Activated T-cell treated with anti-CD3 and anti-CD28 coated beads, Interleukin-2, amount 50 U/mL, for 1 hour (primary cell): ENCODE measurements around the gene SFXN3.

Experiments
- DNase-seq: peaks from one replicate; pipeline ENCODE4 v3.0.0-alpha.2; 2020

The SFXN3 gene

GRCh38 chr10:101038484-101038883 is 7.5 kb downstream of the SFXN3 start:
- no peak for DNase-seq

DNA sequence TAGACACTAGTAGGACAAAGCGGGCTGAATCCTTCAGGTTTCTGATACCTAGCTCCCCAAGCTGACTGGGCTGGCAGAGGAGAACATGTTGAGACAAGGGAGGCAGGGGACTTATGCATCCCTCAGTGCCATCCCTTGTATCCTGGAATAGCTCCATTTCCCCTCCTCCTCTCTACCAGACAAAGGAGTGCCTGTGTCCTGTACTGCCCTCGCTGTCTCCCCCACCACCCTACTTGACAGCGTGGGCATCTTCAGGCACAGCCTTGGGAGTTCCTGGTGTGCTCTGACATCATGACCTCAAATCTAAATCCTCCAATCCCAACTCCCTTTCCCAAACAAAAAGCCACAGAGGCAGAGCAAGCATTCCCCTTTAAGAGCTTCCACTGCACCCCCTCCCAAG is 9.0 kb downstream of the SFXN3 start:
- no peak for DNase-seq

DNA sequence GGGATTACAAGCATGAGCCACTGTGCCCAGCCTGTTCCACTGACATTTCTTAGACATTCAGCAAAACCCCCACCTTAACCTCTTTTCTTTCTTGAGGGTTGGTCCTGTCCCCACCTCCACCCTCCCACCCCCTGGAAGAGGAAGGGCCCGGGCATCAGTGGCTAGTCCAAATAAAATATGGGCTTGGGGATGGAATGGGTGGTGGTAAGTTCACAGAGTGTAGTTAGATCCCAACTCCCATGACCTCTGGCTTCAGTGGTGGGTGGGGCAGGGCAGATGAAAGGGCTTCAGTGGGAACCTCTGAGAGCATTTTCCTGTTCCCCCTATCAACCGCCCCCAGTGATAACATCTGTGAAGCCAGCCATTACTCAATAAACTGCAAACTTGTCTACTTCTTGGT is 9.8 kb downstream of the SFXN3 start:
- DNase-seq = no peak

GRCh38 chr10:101041252-101041761 is 10.3 kb downstream of the SFXN3 start:
- peak; percentile 75 for DNase-seq

DNA sequence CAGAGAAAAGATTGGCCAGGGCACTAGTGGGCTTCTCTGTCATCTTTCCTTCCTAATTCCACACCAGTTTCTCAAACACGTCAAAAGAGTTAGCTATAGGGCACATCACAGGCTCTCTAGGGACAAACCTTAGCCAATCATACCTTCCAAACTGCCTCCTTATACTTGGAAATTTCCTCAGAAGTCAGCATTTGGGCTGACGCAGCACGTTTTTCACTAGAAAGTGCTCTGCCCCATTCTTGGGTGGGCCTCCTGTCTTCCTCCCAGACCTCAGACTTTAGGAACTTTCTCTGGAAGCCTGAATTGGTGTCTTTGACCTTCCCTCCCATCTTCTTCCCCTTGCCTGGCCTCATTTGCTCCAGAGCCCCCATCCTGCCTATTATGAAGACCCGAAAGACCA is 11.1 kb downstream of the SFXN3 start:
- DNase-seq = no peak

- peak; percentile 80 for DNase-seq
Observed at GRCh38 chr10:101042667-101043362, 11.8 kb downstream of the SFXN3 start.

GRCh38 chr10:101043363-101043707 is 12.3 kb downstream of the SFXN3 start:
- DNase-seq = no peak

DNA sequence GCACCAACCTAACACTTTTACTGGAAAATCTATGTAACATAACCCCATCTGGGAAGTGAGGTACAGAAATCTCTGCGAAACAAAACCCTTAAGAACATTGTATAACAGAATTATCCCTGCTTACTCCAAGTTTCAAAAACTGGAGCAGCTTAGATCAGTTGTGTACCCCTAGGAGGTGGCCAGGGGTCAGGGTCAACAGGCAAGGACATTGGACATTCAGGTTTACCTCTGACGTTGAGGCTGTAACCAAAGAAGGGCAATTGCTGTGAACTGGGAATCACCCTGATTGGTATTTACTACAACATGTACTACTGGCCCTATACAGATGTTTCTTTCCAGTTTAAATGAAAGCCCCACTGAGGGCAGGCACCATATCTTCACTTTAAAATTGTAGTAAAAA is 13.1 kb downstream of the SFXN3 start:
- no peak for DNase-seq

GRCh38 chr10:101046332-101047238 is 15.6 kb downstream of the SFXN3 start:
- DNase-seq = no peak

DNA sequence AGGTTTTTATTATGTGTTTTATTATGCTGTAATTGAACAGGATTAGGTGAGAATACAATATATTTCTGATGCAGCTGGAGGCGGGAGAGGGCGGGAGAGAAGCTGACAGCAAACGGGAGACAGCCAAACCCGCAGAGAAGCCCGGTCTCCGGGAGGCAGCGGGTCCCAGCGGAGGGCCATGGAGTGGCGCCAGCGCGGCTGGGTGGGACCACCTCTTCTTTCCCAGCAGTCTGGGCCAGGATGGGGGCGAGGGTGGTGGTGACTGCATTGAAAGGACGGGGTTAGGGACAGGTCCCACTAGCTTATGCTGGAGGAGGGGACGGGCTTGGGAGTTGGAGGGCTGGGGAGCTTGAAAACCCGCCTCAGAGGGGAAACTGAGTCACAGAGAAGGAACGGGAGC is 16.2 kb downstream of the SFXN3 start:
- no peak for DNase-seq

DNA sequence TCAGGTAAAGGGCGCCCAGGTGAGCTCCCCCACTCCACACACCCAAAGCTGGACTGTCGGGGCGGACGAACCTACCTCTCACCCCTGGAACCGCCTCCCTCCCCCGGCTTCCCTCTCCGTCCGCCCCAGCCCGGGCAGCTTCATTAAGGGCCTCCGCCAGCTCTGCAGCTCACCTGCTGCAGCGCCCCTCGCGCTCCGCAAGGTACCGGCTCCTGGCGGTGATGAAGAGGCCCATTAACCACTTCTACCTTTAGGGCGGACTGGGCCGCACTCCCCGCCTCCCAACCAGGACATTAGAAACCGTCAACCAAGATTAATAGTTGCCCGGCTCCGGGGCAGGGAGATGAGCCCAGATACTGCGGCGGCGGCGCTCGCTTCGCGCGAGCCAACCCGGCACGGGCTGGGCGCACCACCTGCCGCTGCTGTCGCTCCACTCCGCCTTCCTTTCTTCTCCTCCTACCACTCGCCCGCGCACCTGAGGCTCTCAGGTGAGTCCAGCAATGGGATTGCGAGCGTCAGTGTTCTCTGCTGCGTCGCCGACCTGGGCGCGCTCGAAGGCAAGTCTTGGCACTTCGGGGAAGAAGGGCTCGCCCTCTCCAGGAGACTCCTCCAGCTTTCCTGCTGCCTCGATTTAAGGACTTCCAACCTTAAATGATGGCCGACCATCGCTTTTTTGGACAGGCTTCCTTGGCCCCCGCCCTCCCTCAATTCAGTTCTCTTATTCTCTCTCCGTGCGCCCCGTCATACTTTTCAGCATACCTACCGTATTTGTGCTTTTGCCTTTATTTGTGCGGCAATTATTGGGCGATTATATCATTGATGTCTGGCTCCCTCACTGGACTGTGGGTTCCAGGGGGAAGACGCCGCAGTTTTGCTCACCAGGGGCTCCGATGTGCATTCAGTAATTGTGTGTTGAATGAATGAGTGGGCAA is 17.2 kb downstream of the SFXN3 start:
- DNase-seq = no peak

DNA sequence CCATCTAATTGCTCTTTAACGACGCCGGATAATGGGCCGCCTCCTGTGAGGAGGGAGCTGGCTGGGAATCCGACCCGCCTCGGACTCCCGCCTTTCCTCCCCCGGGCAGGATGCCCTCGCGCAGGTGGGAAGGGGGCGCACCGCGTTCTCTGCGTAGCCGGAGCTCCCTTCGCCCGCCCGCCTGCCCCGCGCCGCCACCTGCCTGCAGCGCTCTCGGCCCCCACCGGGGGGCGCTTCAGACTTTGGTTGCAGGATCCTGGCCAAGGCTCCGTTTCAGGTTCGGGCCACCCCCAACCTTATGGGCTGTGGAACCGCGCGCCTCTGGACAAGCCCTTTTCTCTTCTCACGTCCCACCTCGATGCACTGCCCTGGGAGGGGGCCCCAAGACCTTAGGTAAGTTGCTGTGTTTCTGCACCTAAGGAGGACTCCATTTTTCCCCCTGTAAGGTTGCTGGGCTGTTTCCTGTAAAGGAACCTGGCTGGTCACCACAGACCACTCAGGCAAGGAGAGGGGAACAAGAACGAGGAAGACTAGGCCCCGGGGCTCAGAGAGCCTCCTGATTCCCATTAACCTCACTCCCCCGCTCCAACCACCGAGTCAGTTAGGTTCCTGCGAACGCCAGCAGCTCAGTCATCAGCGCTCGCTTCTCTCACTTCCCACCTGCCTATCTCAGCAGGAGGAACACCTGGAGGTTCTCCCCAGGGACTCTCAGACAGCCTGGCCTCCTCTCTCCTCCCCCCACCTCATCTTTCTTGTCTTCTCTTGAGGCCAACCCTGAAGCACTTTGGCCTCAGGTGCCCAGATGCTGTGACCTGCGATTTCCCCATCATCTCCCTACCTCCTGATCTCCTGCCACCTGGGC is 19.4 kb downstream of the SFXN3 start:
- peak; percentile 86 for DNase-seq

- DNase-seq = no peak
Observed at GRCh38 chr10:101052285-101052684, 21.3 kb downstream of the SFXN3 start.

DNA sequence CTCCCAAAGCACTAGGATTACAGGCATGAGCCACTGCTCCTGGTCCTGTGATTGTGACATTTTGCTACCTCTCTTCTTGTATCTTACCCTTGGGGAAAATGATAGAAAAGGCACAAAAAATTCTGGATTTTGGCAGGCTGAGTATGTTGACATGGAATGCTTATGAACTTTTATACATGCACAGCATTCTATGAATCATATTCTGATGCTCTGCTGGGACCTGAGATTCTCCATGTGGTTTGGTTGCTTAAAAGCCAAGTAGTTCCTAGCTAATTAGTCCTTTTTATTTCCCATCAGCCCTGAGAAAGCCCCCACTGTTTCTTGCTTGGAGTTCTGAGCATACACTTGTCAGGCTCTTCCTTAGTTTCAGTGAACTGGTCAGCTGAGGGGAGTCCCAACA is 22.5 kb downstream of the SFXN3 start:
- DNase-seq = no peak

GRCh38 chr10:101054351-101054750 is 23.3 kb downstream of the SFXN3 start:
- no peak for DNase-seq

GRCh38 chr10:101054876-101055275 is 23.8 kb downstream of the SFXN3 start:
- no peak for DNase-seq

DNA sequence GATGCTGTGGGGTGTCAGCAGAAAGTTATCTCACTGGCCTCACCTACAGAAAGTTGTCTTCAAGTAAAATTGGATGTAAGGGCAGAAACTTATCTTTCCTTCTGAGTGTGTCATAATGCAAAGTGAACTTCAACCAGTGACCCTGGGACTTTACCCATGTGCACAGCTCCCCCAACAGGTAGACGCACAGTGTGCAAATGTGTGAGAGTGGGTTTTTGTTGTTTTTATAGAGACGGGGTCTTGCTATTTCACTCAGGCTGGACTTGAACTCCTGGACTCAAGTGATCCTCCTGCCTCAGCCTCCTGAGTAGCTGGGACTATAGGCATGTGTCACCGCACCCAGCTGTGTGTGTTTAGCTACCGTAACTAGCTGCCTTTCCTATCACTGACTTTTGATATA is 24.4 kb downstream of the SFXN3 start:
- no peak for DNase-seq

DNA sequence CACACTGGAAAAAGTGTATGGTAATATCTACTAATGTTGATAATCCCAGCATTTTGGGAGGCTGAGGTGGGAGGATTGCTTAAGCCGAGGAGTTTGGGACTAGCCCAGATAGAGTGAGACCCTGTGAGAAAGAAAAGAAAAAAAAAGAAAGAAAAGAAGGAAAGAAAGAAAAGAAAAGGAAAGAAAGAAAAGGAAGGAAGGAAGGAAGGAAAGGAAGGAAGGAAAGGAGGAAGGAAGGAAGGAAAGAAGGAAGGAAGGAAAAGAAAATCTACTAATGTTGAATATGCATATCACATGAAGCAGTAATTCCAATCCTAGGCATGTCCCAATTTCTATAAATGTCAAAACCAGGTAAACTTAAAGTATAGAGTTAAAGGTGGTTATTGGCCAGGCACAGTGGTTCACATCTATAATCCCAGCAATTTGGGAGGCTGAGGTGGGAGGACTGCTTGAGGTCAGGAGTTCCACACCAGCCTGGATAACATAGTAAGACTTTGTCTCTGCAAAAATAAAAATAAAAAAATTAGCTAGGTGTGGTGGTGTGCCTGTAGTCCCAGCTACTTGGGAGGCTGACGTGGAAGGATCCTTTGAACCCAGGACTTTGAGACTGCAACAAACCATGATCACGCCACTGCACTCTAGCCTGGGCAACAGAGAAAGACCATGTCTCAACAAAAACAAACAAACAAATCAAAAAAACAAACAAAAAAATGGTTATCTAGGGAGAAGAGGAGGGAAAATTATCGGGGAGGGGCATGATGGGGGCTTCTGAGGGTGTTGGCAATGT is 25.5 kb downstream of the SFXN3 start:
- DNase-seq = no peak

- DNase-seq = peak; percentile 95
Observed at GRCh38 chr10:101060036-101060950, 29.3 kb downstream of the SFXN3 start.
